ENCODE data around the gene EXO1. TPM values are rescaled to one million over a fixed set of nuclear protein-coding genes. Genes with fewer than 3 reads are reported as not detected.
"Not testable (repeated sequence)": the region's sequence is repeated elsewhere in the genome, so short reads cannot be mapped to it uniquely, and the experiment has no call there.

Gene EXO1
- total and polyA plus RNA-seq, 10 donors, result 0.35 to 4.4 (median 1.3) TPM

GRCh38 chr1:241849345-241849695, 1.3 kb downstream of the EXO1 start:
- H3K27me3 ChIP-seq (replicated peaks in 1 of 7), result no peaks in the 10 kb centered on the region

DNA sequence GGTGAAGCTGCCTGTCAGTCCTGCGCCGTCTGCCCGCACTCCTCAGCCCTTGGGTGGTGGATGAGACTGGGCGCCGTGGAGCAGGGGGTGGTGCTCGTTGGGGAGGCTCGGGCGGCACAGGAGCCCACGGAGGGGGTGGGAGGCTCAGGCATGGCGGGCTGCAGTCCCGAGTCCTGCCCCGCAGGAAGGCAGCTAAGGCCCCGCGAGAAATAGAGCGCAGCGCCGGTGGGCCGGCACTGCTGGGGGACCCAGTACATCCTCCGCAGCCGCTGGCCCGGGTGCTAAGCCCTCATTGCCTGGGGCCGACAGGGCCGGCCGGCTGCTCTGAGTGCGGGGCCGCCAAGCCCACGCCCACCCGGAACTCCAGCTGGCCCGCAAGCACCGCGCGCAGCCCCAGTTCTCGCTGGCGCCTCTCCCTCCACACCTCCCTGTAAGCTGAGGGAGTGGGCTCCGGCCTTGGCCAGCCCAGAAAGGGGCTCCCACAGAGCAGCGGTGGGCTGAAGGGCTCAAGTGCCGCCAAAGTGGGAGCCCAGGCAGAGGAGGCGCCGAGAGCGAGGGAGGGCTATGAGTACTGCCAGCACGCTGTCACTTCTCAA, 7.6 kb downstream of the EXO1 start:
- peaks cover 0 to 19% (median 0%) of the 10 kb centered on the region in 6 donors for H3K36me3 ChIP-seq
- H3K4me3 ChIP-seq; H3K9me3 ChIP-seq; H3K27ac ChIP-seq; intact Hi-C loops (cut with DNase I; ENCODE audit: low total_unique reads); H3K4me1 ChIP-seq; H3K27me3 ChIP-seq (replicated peaks in 1 of 7): not testable (repeated sequence)
- WGBS, 5 donors, result 96 to 99% (median 97%) methylated on average over 11 to 41 of the region's 41 CpGs
- DNase-seq, result peak; percentile 69

More at GRCh38 chr1:241849345-241849695, 1.3 kb downstream of the EXO1 start:
- intact Hi-C loops (cut with DNase I; ENCODE audit: low total_unique reads), result loop anchor here (10.0 kb wide), 1 partner anchor 215 kb away; no protein-coding TSS in a partner anchor
- no peak for DNase-seq
- no peak for TF ChIP-seq POLR2AphosphoS5 (IDR thresholded peaks at IDR 0.05)
- Histone ChIP-seq H3K4me1 (peaks cover 0 to 19% (median 16%) of the 10 kb centered on the region in 6 donors), H3K36me3 (peaks cover 0 to 12% (median 0%) of the 10 kb centered on the region in 6 donors), H3K4me3 (no peak overlapping the region), H3K27ac (no peak overlapping the region), H3K9me3 (no peaks in the 10 kb centered on the region)
- WGBS, 5 donors, result 57 to 77% (median 66%) methylated on average over 6 of the region's 6 CpGs

DNA sequence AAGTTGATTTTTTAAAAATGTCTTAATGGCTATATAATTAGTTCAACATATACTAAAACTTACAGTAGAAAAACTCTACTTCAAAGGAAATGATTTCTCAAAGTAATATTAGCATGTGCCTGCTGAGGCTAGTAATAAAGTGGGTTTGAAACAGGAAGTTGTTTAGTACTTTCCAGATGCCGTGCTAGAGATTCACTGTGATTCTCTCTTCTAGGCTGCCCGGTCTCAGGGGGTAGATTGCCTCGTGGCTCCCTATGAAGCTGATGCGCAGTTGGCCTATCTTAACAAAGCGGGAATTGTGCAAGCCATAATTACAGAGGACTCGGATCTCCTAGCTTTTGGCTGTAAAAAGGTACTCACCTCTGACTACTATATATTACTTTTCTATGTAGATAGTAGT, 9.1 kb downstream of the EXO1 start:
- TF ChIP-seq POLR2AphosphoS5 (IDR thresholded peaks at IDR 0.05), result no peak
- TF ChIP-seq, protein P1, sequence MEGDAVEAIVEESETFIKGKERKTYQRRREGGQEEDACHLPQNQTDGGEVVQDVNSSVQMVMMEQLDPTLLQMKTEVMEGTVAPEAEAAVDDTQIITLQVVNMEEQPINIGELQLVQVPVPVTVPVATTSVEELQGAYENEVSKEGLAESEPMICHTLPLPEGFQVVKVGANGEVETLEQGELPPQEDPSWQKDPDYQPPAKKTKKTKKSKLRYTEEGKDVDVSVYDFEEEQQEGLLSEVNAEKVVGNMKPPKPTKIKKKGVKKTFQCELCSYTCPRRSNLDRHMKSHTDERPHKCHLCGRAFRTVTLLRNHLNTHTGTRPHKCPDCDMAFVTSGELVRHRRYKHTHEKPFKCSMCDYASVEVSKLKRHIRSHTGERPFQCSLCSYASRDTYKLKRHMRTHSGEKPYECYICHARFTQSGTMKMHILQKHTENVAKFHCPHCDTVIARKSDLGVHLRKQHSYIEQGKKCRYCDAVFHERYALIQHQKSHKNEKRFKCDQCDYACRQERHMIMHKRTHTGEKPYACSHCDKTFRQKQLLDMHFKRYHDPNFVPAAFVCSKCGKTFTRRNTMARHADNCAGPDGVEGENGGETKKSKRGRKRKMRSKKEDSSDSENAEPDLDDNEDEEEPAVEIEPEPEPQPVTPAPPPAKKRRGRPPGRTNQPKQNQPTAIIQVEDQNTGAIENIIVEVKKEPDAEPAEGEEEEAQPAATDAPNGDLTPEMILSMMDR (IDR thresholded peaks at IDR 0.05 in 8 of 11, conservative IDR thresholded peaks at IDR 0.05 in 3 of 11), result no peak
- intact Hi-C loops (cut with DNase I; ENCODE audit: low total_unique reads), result no loop called here
- Histone ChIP-seq H3K9me3 (no peaks in the 10 kb centered on the region), H3K36me3 (peaks cover 0 to 33% (median 0%) of the 10 kb centered on the region in 6 donors), H3K27ac (no peak overlapping the region), H3K4me3 (no peak overlapping the region), H3K4me1 (no peaks in the 10 kb centered on the region), H3K27me3 (replicated peaks in 1 of 7) (no peaks in the 10 kb centered on the region)
- WGBS, 5 donors, result 68 to 75% (median 73%) methylated on average over 6 of the region's 6 CpGs
- no peak for DNase-seq

DNA sequence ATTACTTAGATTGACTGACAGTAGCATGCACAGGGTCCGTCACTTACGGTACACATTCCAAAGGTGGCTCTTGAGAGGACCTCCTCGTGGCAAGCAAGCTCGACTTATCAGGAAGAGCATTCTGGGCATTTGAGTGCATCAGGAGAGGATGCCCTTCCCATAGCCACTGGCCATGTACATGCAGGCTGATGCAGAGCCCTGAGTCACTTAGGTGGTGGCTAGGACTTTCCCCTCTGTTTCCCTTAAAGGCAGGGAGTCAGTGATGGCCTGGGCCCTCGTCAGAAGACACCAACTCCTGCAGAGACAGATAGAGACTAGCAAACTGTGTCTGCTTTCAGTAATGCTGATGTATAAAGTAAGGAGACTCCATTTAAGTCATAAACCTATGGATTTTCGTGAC, 12.9 kb downstream of the EXO1 start:
- Histone ChIP-seq H3K9me3 (no peaks in the 10 kb centered on the region), H3K27ac (no peak overlapping the region), H3K4me1 (no peaks in the 10 kb centered on the region), H3K36me3 (peaks cover 0 to 21% (median 0%) of the 10 kb centered on the region in 6 donors), H3K27me3 (replicated peaks in 1 of 7) (no peaks in the 10 kb centered on the region), H3K4me3 (no peak overlapping the region)
- no peak for DNase-seq
- TF ChIP-seq POLR2A (IDR thresholded peaks at IDR 0.05), result no peak
- TF ChIP-seq, protein P1 (IDR thresholded peaks at IDR 0.05 in 8 of 11, conservative IDR thresholded peaks at IDR 0.05 in 3 of 11), result no peak
- TF ChIP-seq POLR2AphosphoS5 (IDR thresholded peaks at IDR 0.05), result no peak
- intact Hi-C loops (cut with DNase I; ENCODE audit: low total_unique reads), result no loop called here
- 80 to 98% (median 87%) methylated on average over 6 of the region's 6 CpGs for whole genome bisulfite sequencing, 5 donors

DNA sequence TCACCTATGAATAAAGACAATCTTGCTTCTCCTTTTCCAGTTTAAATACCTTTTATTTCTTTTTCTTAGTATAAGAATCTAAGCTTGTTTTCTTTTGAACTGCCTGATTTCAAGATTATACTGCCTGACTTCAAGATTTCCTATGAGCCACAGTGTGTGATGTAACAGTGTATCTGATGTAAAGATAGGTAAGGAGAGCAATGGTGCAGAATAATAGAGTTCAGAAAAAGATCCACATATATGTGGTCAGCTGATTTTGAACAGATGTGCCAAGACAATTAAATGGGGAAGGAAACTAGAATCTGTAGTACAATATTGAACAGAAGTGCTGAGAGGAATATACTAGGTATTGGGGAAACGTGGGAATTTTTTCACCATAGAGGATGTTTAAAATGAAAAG, 21.0 kb downstream of the EXO1 start:
- 45 to 76% (median 52%) methylated on average over 1 of the region's 1 CpG for WGBS, 5 donors
- no peak for TF ChIP-seq POLR2AphosphoS5 (IDR thresholded peaks at IDR 0.05)
- TF ChIP-seq, protein P1 (IDR thresholded peaks at IDR 0.05 in 8 of 11, conservative IDR thresholded peaks at IDR 0.05 in 3 of 11), result no peak
- no peak for TF ChIP-seq POLR2A (IDR thresholded peaks at IDR 0.05)
- Histone ChIP-seq H3K4me3 (no peak overlapping the region), H3K9me3 (no peaks in the 10 kb centered on the region), H3K4me1 (no peaks in the 10 kb centered on the region), H3K27me3 (replicated peaks in 1 of 7) (no peaks in the 10 kb centered on the region), H3K36me3 (peaks cover 0 to 15% (median 0%) of the 10 kb centered on the region in 6 donors), H3K27ac (no peak overlapping the region)
- intact Hi-C loops (cut with DNase I; ENCODE audit: low total_unique reads), result no loop called here
- no peak for DNase-seq

All from spleen (tissue), 11 donors.